HUES48 (cell line): ENCODE data around the gene TRIM28.

Source experiments
- H3K27ac ChIP-seq: one replicate; pipeline ENCODE4 v1.7.0; 2013; ENCODE audit warnings: low read depth, low read length, inconsistent platforms
- H3K27me3 ChIP-seq: 2 replicates; pipeline ENCODE4 v1.6.1; 2013; ENCODE audit warnings: mild to moderate bottlenecking, low read length; ENCODE audit not compliant: control insufficient read depth, insufficient read depth
- H3K36me3 ChIP-seq: 2 replicates; pipeline ENCODE4 v1.6.1; 2013; ENCODE audit warnings: low read length; ENCODE audit not compliant: control insufficient read depth, insufficient read depth
- H3K4me1 ChIP-seq: 2 replicates; pipeline ENCODE4 v1.6.1; 2013; ENCODE audit warnings: mild to moderate bottlenecking, low read length; ENCODE audit not compliant: control insufficient read depth, insufficient read depth
- H3K4me3 ChIP-seq: 2 replicates; pipeline ENCODE4 v1.5.1; 2013; ENCODE audit warnings: mild to moderate bottlenecking, low read depth, low read length
- H3K9ac ChIP-seq: 2 replicates; pipeline ENCODE4 v1.6.1; 2013; ENCODE audit warnings: mild to moderate bottlenecking, low read depth, low read length, moderate library complexity
- H3K9me3 ChIP-seq: 2 replicates; pipeline ENCODE4 v1.6.1; 2013; ENCODE audit warnings: low read length; ENCODE audit not compliant: control insufficient read depth, insufficient read depth

The TRIM28 gene

GRCh38 chr19:58568453-58569130, 24.7 kb downstream of the TRIM28 start:
- H3K27ac ChIP-seq = no peak overlapping the region
- peaks cover 11% of the 10 kb centered on the region for H3K27me3 ChIP-seq

GRCh38 chr19:58569191-58569942, 25.5 kb downstream of the TRIM28 start:
- 0 out of 2 replicates have a peak, but pooled peaks cover 3% of the 10 kb centered on the region for H3K27me3 ChIP-seq
- H3K27ac ChIP-seq = no peak overlapping the region
- no peak overlapping the region for H3K9ac ChIP-seq
- H3K36me3 ChIP-seq = peaks cover 39% of the 10 kb centered on the region
- peaks cover 5% of the 10 kb centered on the region; the same call in 1 of the 2 replicates for H3K4me1 ChIP-seq
- H3K4me3 ChIP-seq = no peak overlapping the region
- no peaks in the 10 kb centered on the region for H3K9me3 ChIP-seq

More at GRCh38 chr19:58568453-58569130, 24.7 kb downstream of the TRIM28 start:
- Histone ChIP-seq H3K36me3 (peaks cover 39% of the 10 kb centered on the region), H3K4me3 (no peak overlapping the region), H3K4me1 (no peaks in the 10 kb centered on the region), H3K9me3 (no peaks in the 10 kb centered on the region), H3K9ac (no peak overlapping the region)

- Histone ChIP-seq H3K27ac (no peak overlapping the region), H3K9me3 (no peaks in the 10 kb centered on the region), H3K36me3 (peaks cover 39% of the 10 kb centered on the region), H3K4me1 (peaks cover 5% of the 10 kb centered on the region; the same call in 1 of the 2 replicates), H3K27me3 (no peaks in the 10 kb centered on the region), H3K4me3 (no peak overlapping the region), H3K9ac (no peak overlapping the region)
These were observed 26.2 kb downstream of the TRIM28 start for GRCh38 chr19:58569943-58570670.

GRCh38 chr19:58570770-58571574, 27.1 kb downstream of the TRIM28 start:
- Histone ChIP-seq H3K4me1 (peaks cover 5% of the 10 kb centered on the region; the same call in 1 of the 2 replicates), H3K9ac (no peak overlapping the region), H3K4me3 (no peak overlapping the region), H3K27ac (no peak overlapping the region), H3K27me3 (no peaks in the 10 kb centered on the region), H3K36me3 (peaks cover 39% of the 10 kb centered on the region), H3K9me3 (no peaks in the 10 kb centered on the region)

GRCh38 chr19:58571575-58571947, 27.7 kb downstream of the TRIM28 start:
- Histone ChIP-seq H3K4me1 (peaks cover 5% of the 10 kb centered on the region; the same call in 1 of the 2 replicates), H3K9me3 (no peaks in the 10 kb centered on the region), H3K27ac (no peak overlapping the region), H3K27me3 (no peaks in the 10 kb centered on the region), H3K36me3 (peaks cover 37% of the 10 kb centered on the region), H3K9ac (no peak overlapping the region), H3K4me3 (no peak overlapping the region)

GRCh38 chr19:58572026-58572817, 28.4 kb downstream of the TRIM28 start:
- Histone ChIP-seq H3K9me3 (no peaks in the 10 kb centered on the region), H3K27ac (peak overlapping the region; percentile 95), H3K4me3 (peak overlapping the region; percentile 75), H3K4me1 (peaks cover 5% of the 10 kb centered on the region; the same call in 1 of the 2 replicates), H3K9ac (no peak overlapping the region), H3K27me3 (no peaks in the 10 kb centered on the region), H3K36me3 (peaks cover 32% of the 10 kb centered on the region)

- Histone ChIP-seq H3K4me1 (peaks cover 5% of the 10 kb centered on the region; the same call in 1 of the 2 replicates), H3K36me3 (peaks cover 28% of the 10 kb centered on the region), H3K27me3 (no peaks in the 10 kb centered on the region), H3K9me3 (no peaks in the 10 kb centered on the region), H3K27ac (peak within 1 kb of the TSS; percentile 95), H3K4me3 (peak within 1 kb of the TSS; percentile 75), H3K9ac (peak within 1 kb of the TSS; percentile 90)
These were observed 29.2 kb downstream of the TRIM28 start, which contains the start of gene MZF1 for GRCh38 chr19:58572818-58573657. Gene MZF1 (minus strand): TSS chr19:58573335. CDS start chr19:58571389, 1,946 bp downstream.

- no peaks in the 10 kb centered on the region for H3K9me3 ChIP-seq
- peaks cover 5% of the 10 kb centered on the region; the same call in 1 of the 2 replicates for H3K4me1 ChIP-seq
- H3K36me3 ChIP-seq = peaks cover 27% of the 10 kb centered on the region
These were observed 29.8 kb downstream of the TRIM28 start for GRCh38 chr19:58573658-58574164.

More at GRCh38 chr19:58573658-58574164, 29.8 kb downstream of the TRIM28 start:
- Histone ChIP-seq H3K4me3 (peak overlapping the region; percentile 75), H3K9ac (no peak overlapping the region), H3K27me3 (no peaks in the 10 kb centered on the region), H3K27ac (peak overlapping the region; percentile 95)
